Thyroid gland (tissue), 4 donors: ENCODE measurements around the gene AAMDC.
"Not testable (repeated sequence)": the region's sequence is repeated elsewhere in the genome, so short reads cannot be mapped to it uniquely, and the experiment has no call there.

Experiments
- CTCF ChIP-seq, 6 experiments: fragments of 200-600 bp in 3 of 6; fragments of 450-650 bp in 3 of 6; sonication (generic) in 3 of 6; IDR thresholded peaks; one replicate each; pipeline ENCODE4 v1.5.1; 2016 to 2019; ENCODE audit warnings: antibody characterized with exemption in 6 of 6, mild to moderate bottlenecking in 2 of 6, inconsistent platforms in 1 of 6, moderate library complexity in 1 of 6
- POLR2A ChIP-seq, 2 donors: fragments of 450-650 bp; IDR thresholded peaks; one replicate each; pipeline ENCODE4 v1.6.1; 2017; ENCODE audit warnings: antibody characterized with exemption in 2 of 2, mild to moderate bottlenecking in 2 of 2, moderate library complexity in 1 of 2

GRCh38 chr11:77917713-77918112 is 96.8 kb downstream of the AAMDC start:
- not testable (repeated sequence) for TF ChIP-seq CTCF, POLR2A (IDR thresholded peaks at IDR 0.05)
